Measurements from ENCODE around the gene OGFOD3.

- TF ChIP-seq CTCF (IDR thresholded peaks at IDR 0.05) = no peak
- no peak for TF ChIP-seq POLR2A (IDR thresholded peaks at IDR 0.05)
These were observed 30.9 kb upstream of the OGFOD3 start for GRCh38 chr17:82449131-82449882.
